ENCODE measurements around the gene RBFA.

GRCh38 chr18:80023173-80023572, 11.1 kb upstream of the RBFA start:
- TF ChIP-seq EZH2 (IDR thresholded peaks at IDR 0.05) (no peak), CTCF (IDR thresholded peaks at IDR 0.05 in 2 of 3, conservative IDR thresholded peaks at IDR 0.05 in 1 of 3; ENCODE audit: borderline replicate concordance in 1 of 3, insufficient read depth in 1 of 3, low read depth in 2 of 3, low read length in 2 of 3) (peak; percentile 3 to 76 (median 50); a peak in 4 of 6 replicates), FOSL1 (IDR thresholded peaks at IDR 0.05; ENCODE audit: low read depth) (no peak), EGR1 (IDR thresholded peaks at IDR 0.05; ENCODE audit: low read depth) (no peak), CEBPB (IDR thresholded peaks at IDR 0.05; ENCODE audit: low read depth) (no peak), REST (IDR thresholded peaks at IDR 0.05; ENCODE audit: low read depth) (no peak), ZNF274 (IDR thresholded peaks at IDR 0.05; ENCODE audit: low read depth, low read length) (no peak), POLR2AphosphoS5 (IDR thresholded peaks at IDR 0.05; ENCODE audit: low read depth, low read length) (no peak), RAD21 (IDR thresholded peaks at IDR 0.05; ENCODE audit: low read depth) (0 out of 2 replicates have a peak, but pooled peaks have one; percentile 29), SP1 (IDR thresholded peaks at IDR 0.05; ENCODE audit: low read depth) (no peak), EZH2phosphoT487 (IDR thresholded peaks at IDR 0.05; ENCODE audit: borderline replicate concordance) (no peak), POLR2A (IDR thresholded peaks at IDR 0.05; ENCODE audit: borderline replicate concordance, extremely low read depth, insufficient read depth, insufficient read length) (no peak)
- TF ChIP-seq, protein P1, sequence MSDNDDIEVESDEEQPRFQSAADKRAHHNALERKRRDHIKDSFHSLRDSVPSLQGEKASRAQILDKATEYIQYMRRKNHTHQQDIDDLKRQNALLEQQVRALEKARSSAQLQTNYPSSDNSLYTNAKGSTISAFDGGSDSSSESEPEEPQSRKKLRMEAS (IDR thresholded peaks at IDR 0.05): no peak
- TF ChIP-seq, protein P2, sequence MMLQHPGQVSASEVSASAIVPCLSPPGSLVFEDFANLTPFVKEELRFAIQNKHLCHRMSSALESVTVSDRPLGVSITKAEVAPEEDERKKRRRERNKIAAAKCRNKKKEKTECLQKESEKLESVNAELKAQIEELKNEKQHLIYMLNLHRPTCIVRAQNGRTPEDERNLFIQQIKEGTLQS (IDR thresholded peaks at IDR 0.05): no peak

Data from HCT116 (cell line).